Lower leg skin (tissue), 3 donors: ENCODE results near the gene CFAP410.

Experiments used
- POLR2A ChIP-seq, 2 donors: fragments of 450-650 bp; IDR thresholded peaks; one replicate each; pipeline ENCODE4 v1.6.1; 2016 to 2017; ENCODE audit warnings: antibody characterized with exemption in 2 of 2, mild to moderate bottlenecking in 1 of 2, moderate library complexity in 1 of 2
- TF ChIP-seq, protein P1 (sequence below), 3 donors: fragments of 450-650 bp; IDR thresholded peaks; one replicate each; pipeline ENCODE4 v1.5.1; 2016; ENCODE audit warnings: antibody characterized with exemption in 3 of 3, mild to moderate bottlenecking in 3 of 3, moderate library complexity in 2 of 3

DNA sequence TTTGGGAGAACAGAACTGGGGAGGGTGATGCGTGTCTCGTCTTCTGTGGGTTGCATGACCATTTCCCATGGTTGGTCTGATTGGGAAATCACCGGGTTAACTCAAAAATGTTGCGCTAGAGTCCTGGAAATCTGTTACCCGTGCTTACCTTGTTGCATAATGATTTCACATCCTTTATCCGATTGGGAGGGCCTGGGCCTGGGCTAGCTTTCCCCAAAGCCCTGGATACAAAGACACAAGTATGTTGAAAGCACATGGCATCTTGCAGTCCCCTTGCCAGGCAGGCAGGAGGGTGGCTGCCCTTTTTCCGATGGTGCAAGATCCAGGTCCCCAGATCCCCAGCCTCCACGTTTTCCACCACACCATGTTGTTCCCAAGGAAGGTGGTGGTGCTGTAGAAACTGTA is 14.8 kb upstream of the CFAP410 start:
- TF ChIP-seq, protein P1, sequence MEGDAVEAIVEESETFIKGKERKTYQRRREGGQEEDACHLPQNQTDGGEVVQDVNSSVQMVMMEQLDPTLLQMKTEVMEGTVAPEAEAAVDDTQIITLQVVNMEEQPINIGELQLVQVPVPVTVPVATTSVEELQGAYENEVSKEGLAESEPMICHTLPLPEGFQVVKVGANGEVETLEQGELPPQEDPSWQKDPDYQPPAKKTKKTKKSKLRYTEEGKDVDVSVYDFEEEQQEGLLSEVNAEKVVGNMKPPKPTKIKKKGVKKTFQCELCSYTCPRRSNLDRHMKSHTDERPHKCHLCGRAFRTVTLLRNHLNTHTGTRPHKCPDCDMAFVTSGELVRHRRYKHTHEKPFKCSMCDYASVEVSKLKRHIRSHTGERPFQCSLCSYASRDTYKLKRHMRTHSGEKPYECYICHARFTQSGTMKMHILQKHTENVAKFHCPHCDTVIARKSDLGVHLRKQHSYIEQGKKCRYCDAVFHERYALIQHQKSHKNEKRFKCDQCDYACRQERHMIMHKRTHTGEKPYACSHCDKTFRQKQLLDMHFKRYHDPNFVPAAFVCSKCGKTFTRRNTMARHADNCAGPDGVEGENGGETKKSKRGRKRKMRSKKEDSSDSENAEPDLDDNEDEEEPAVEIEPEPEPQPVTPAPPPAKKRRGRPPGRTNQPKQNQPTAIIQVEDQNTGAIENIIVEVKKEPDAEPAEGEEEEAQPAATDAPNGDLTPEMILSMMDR (IDR thresholded peaks at IDR 0.05) = no peak
- no peak for TF ChIP-seq POLR2A (IDR thresholded peaks at IDR 0.05)
